DOHH2 (cell line): ENCODE results near the gene TMEM259.
"Not testable (repeated sequence)": the region's sequence is repeated elsewhere in the genome, so short reads cannot be mapped to it uniquely, and the experiment has no call there.

Experiments used
- H3F3A ChIP-seq: fragments of 200-600 bp; sonication (generic), shearing (Covaris generic); 2 replicates; pipeline ENCODE4 v1.6.0; 2016; ENCODE audit warnings: antibody characterized with exemption, mild to moderate bottlenecking; ENCODE audit not compliant: control insufficient read depth, insufficient read depth
- H3K27ac ChIP-seq: fragments of 200-600 bp; sonication (generic); 2 replicates; pipeline ENCODE4 v1.5.1; 2014; ENCODE audit warnings: low read depth, mild to moderate bottlenecking, low read length, moderate library complexity
- H3K27me3 ChIP-seq: fragments of 200-600 bp; sonication (generic); 2 replicates; pipeline ENCODE4 v1.6.1; 2014; ENCODE audit warnings: mild to moderate bottlenecking, low read length, mixed read lengths; ENCODE audit not compliant: control insufficient read depth
- H3K36me3 ChIP-seq: fragments of 200-600 bp; sonication (generic); 2 replicates; pipeline ENCODE4 v1.6.1; 2014; ENCODE audit warnings: mild to moderate bottlenecking, low read length, moderate library complexity, mixed read lengths; ENCODE audit not compliant: control insufficient read depth
- H3K4me1 ChIP-seq: fragments of 200-600 bp; sonication (generic); 2 replicates; pipeline ENCODE4 v1.6.1; 2014; ENCODE audit warnings: mild to moderate bottlenecking, low read length, mixed read lengths; ENCODE audit not compliant: control insufficient read depth
- H3K4me2 ChIP-seq: fragments of 200-600 bp; sonication (generic); 2 replicates; pipeline ENCODE4 v1.6.0; 2014; ENCODE audit warnings: mild to moderate bottlenecking, low read length, moderate library complexity
- H3K4me3 ChIP-seq: fragments of 200-600 bp; sonication (generic); 2 replicates; pipeline ENCODE4 v1.5.1; 2014; ENCODE audit warnings: mild to moderate bottlenecking, low read length, mixed read lengths
- H3K79me2 ChIP-seq: fragments of 200-600 bp; sonication (generic); 2 replicates; pipeline ENCODE4 v1.6.1; 2014; ENCODE audit warnings: mild to moderate bottlenecking, low read length, mixed read lengths; ENCODE audit not compliant: control insufficient read depth
- H3K9me2 ChIP-seq: fragments of 200-600 bp; sonication (generic); replicated peaks from 2 replicates; pipeline ENCODE4 v1.6.1; 2014; ENCODE audit warnings: mild to moderate bottlenecking, low read length, mixed read lengths; ENCODE audit not compliant: control insufficient read depth
- H3K9me3 ChIP-seq: fragments of 200-600 bp; sonication (generic); 2 replicates; pipeline ENCODE4 v1.6.1; 2014; ENCODE audit warnings: antibody characterized with exemption, low read length, mixed read lengths; ENCODE audit not compliant: control insufficient read depth, insufficient read depth
- H4K20me1 ChIP-seq: fragments of 200-600 bp; sonication (generic); 2 replicates; pipeline ENCODE4 v1.6.0; 2014; ENCODE audit warnings: low read depth, mild to moderate bottlenecking, antibody characterized with exemption, low read length, moderate library complexity; ENCODE audit not compliant: control insufficient read depth, insufficient read depth
- CTCF ChIP-seq: fragments of 200-600 bp; sonication (generic); IDR thresholded peaks from one replicate; pipeline ENCODE4 v1.5.1; 2014; ENCODE audit warnings: antibody characterized with exemption, mild to moderate bottlenecking, low read depth, low read length; ENCODE audit not compliant: poor library complexity, severe bottlenecking
- EZH2phosphoT487 ChIP-seq: fragments of 200-600 bp; sonication (generic); IDR thresholded peaks from 2 replicates; pipeline ENCODE4 v1.6.1; 2017; ENCODE audit warnings: borderline replicate concordance, mild to moderate bottlenecking, antibody characterized with exemption, low read length, moderate library complexity, mixed read lengths

Gene TMEM259

GRCh38 chr19:1027650-1028061 lies 6.7 kb upstream of the TMEM259 start:
- peaks cover 8% of the 10 kb centered on the region for H3F3A ChIP-seq
- H3K4me1 ChIP-seq = peaks cover 30% of the 10 kb centered on the region
- no peaks in the 10 kb centered on the region for H3K9me3 ChIP-seq
- H3K27me3 ChIP-seq = no peaks in the 10 kb centered on the region
- H3K27ac ChIP-seq = peak overlapping the region; percentile 84
- peaks cover 42% of the 10 kb centered on the region for H3K36me3 ChIP-seq
- 0 out of 2 replicates have a peak, but pooled peaks cover 3% of the 10 kb centered on the region for H4K20me1 ChIP-seq
- peak overlapping the region; percentile 90 for H3K4me3 ChIP-seq
- no peaks in the 10 kb centered on the region for H3K9me2 ChIP-seq
- TF ChIP-seq EZH2phosphoT487 (no peak), CTCF (no peak)
- H3K4me2 ChIP-seq = peak overlapping the region; percentile 85
- H3K79me2 ChIP-seq = peaks cover 52% of the 10 kb centered on the region

- peaks cover 36% of the 10 kb centered on the region for H3K36me3 ChIP-seq
- peaks cover 49% of the 10 kb centered on the region for H3K79me2 ChIP-seq
- no peaks in the 10 kb centered on the region for H3K9me3 ChIP-seq
- H3K27ac ChIP-seq = peak overlapping the region; percentile 84
- H3K4me2 ChIP-seq = peak overlapping the region; percentile 85
- H3K4me3 ChIP-seq = peak overlapping the region; percentile 90
- H3K4me1 ChIP-seq = peaks cover 37% of the 10 kb centered on the region
- peaks cover 13% of the 10 kb centered on the region for H3F3A ChIP-seq
- H4K20me1 ChIP-seq = 0 out of 2 replicates have a peak, but pooled peaks cover 3% of the 10 kb centered on the region
- H3K27me3 ChIP-seq = no peaks in the 10 kb centered on the region
- no peaks in the 10 kb centered on the region for H3K9me2 ChIP-seq
- TF ChIP-seq EZH2phosphoT487 (no peak), CTCF (no peak)
Observed at GRCh38 chr19:1026783-1027649, 6.1 kb upstream of the TMEM259 start.

GRCh38 chr19:1025960-1026782 lies 5.2 kb upstream of the TMEM259 start, which contains the start of gene CNN2:
Gene CNN2, plus strand, starts transcription at chr19:1026608. Its CDS starts 54 bp downstream, at chr19:1026662.
- no peaks in the 10 kb centered on the region for H3K9me2 ChIP-seq
- no peaks in the 10 kb centered on the region for H3K9me3 ChIP-seq
- H4K20me1 ChIP-seq = 0 out of 2 replicates have a peak, but pooled peaks cover 3% of the 10 kb centered on the region
- peaks cover 32% of the 10 kb centered on the region for H3K36me3 ChIP-seq
- TF ChIP-seq CTCF = no peak
- no peak for TF ChIP-seq EZH2phosphoT487
- peaks cover 17% of the 10 kb centered on the region for H3F3A ChIP-seq
- H3K4me2 ChIP-seq = peak within 1 kb of the TSS; percentile 85
- peak within 1 kb of the TSS; percentile 84 for H3K27ac ChIP-seq
- peaks cover 49% of the 10 kb centered on the region for H3K79me2 ChIP-seq
- peak within 1 kb of the TSS; percentile 90 for H3K4me3 ChIP-seq
- H3K4me1 ChIP-seq = peaks cover 44% of the 10 kb centered on the region
- H3K27me3 ChIP-seq = no peaks in the 10 kb centered on the region

GRCh38 chr19:1025080-1025479 lies 4.2 kb upstream of the TMEM259 start:
- not testable (repeated sequence) for H4K20me1 ChIP-seq, H3K27me3 ChIP-seq, H3K9me3 ChIP-seq, H3K9me2 ChIP-seq, H3K4me3 ChIP-seq, H3K4me2 ChIP-seq, H3K27ac ChIP-seq
- H3K4me1 ChIP-seq = peaks cover 46% of the 10 kb centered on the region
- H3K79me2 ChIP-seq = peaks cover 47% of the 10 kb centered on the region
- peaks cover 17% of the 10 kb centered on the region for H3F3A ChIP-seq
- H3K36me3 ChIP-seq = peaks cover 30% of the 10 kb centered on the region

DNA sequence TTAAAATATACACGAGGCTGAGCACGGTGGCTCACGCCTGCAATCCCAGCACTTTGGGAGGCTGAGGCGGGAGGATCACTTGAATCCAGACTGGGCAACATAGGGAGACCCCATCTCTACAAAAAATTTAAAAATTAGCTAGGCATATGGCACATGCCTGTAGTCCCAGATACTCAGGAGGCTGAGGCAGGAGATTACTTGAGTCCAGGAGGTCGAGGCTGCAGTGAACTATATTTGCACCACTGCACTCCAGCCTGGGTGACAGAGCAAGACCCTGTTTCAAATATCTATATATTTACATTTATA lies 2.9 kb upstream of the TMEM259 start:
- H3K79me2 ChIP-seq = peaks cover 47% of the 10 kb centered on the region
- H3K9me2 ChIP-seq, H3K4me2 ChIP-seq: not testable (repeated sequence)

More for the DNA sequence above, 2.9 kb upstream of the TMEM259 start:
- peaks cover 17% of the 10 kb centered on the region for H4K20me1 ChIP-seq
- H3K36me3 ChIP-seq = peaks cover 35% of the 10 kb centered on the region
- peaks cover 17% of the 10 kb centered on the region for H3F3A ChIP-seq
- H3K4me3 ChIP-seq, H3K27ac ChIP-seq, H3K9me3 ChIP-seq, H3K27me3 ChIP-seq: not testable (repeated sequence)
- H3K4me1 ChIP-seq = peaks cover 53% of the 10 kb centered on the region
